T-helper 1 cell treated with Interleukin-12 subunit alpha and Interleukin-12 subunit beta and Interleukin-4 antibody, amounts not matched to agents 30 ng/mL and 1 ng/mL, for 36 hours (primary cell): ENCODE results near the gene MSRB1. TPM values are rescaled to one million over a fixed set of nuclear protein-coding genes. Genes with fewer than 3 reads are reported as not detected.
"Not testable (repeated sequence)": the region's sequence is repeated elsewhere in the genome, so short reads cannot be mapped to it uniquely, and the experiment has no call there.

ENCODE experiments used
- intact Hi-C: fragments of 100-400 bp; cut with micrococcal nuclease; formaldehyde crosslinking; loops from one replicate; pipeline ENCODE4 v1.15.1; 2024
- total RNA-seq: library from RNA; stranded (reverse); gene quantifications from 2 replicates; pipeline ENCODE4 v1.2.3, GENCODE V29; 2022

The MSRB1 gene
- total RNA-seq, 1 donor from 2014 or later = 24.4 TPM

- intact Hi-C loops = no loop called here
These were observed 39.8 kb downstream of the MSRB1 start for GRCh38 chr16:1903220-1903574.

- intact Hi-C loops = no loop called here
These were observed 40.3 kb downstream of the MSRB1 start for GRCh38 chr16:1902547-1903219.

GRCh38 chr16:1900452-1900774 is 42.6 kb downstream of the MSRB1 start:
- intact Hi-C loops = no loop called here

- intact Hi-C loops = no loop called here
These were observed 43.2 kb downstream of the MSRB1 start for GRCh38 chr16:1899641-1900451.

- intact Hi-C loops = not testable (repeated sequence)
These were observed 45.3 kb downstream of the MSRB1 start for GRCh38 chr16:1897692-1898091.

- intact Hi-C loops = no loop called here
These were observed 46.9 kb downstream of the MSRB1 start for GRCh38 chr16:1895949-1896675.

GRCh38 chr16:1895068-1895467 is 47.9 kb downstream of the MSRB1 start:
- intact Hi-C loops = no loop called here

- intact Hi-C loops = no loop called here
These were observed 52.3 kb downstream of the MSRB1 start for GRCh38 chr16:1890708-1891050.

- intact Hi-C loops = no loop called here
These were observed 52.8 kb downstream of the MSRB1 start for GRCh38 chr16:1890024-1890707.

Other genes with a start within 250 kb of the MSRB1 start
- 122 and 123 TPM in 2 replicates for gene MAPK8IP3, start 237.0 kb downstream of the MSRB1 start, total RNA-seq
- 52.0 and 56.9 TPM in 2 replicates for gene NME3, start 171.7 kb downstream of the MSRB1 start, total RNA-seq
- 39.9 and 44.4 TPM in 2 replicates for gene EME2, start 170.4 kb downstream of the MSRB1 start, total RNA-seq
- 112 and 118 TPM in 2 replicates for gene MRPS34, start 170.1 kb downstream of the MSRB1 start, total RNA-seq
- 37.3 TPM in 2 replicates for gene SPSB3, start 160.6 kb downstream of the MSRB1 start, total RNA-seq
- gene NUBP2, start 160.2 kb downstream of the MSRB1 start, total RNA-seq = 52.9 and 53.7 TPM in 2 replicates
- 0.22 TPM in 2 replicates for gene IGFALS, start 149.5 kb downstream of the MSRB1 start, total RNA-seq
- gene HAGH, start 116.4 kb downstream of the MSRB1 start, total RNA-seq = 50.5 and 50.9 TPM in 2 replicates
- 10.1 and 12.4 TPM in 2 replicates for gene FAHD1, start 116.0 kb downstream of the MSRB1 start, total RNA-seq
- not detected in 2 replicates for gene MEIOB, start 71.0 kb downstream of the MSRB1 start, total RNA-seq
- not detected in 2 replicates for gene HS3ST6, start 24.8 kb downstream of the MSRB1 start, total RNA-seq
- not detected in 2 replicates for gene RPL3L, start 11.5 kb upstream of the MSRB1 start, total RNA-seq
- gene NDUFB10, start 16.3 kb upstream of the MSRB1 start, total RNA-seq = 118 and 120 TPM in 2 replicates
- gene RPS2, start 21.6 kb upstream of the MSRB1 start, total RNA-seq = 2,266 and 2,280 TPM in 2 replicates
- 0.27 TPM in 1 of 2 replicates, not detected in the other for gene RNF151, start 23.7 kb upstream of the MSRB1 start, total RNA-seq
- gene TBL3, start 28.9 kb upstream of the MSRB1 start, total RNA-seq = 36.2 and 39.6 TPM in 2 replicates
- 0.37 and 0.61 TPM in 2 replicates for gene NOXO1, start 38.3 kb upstream of the MSRB1 start, total RNA-seq
- 26.4 and 32.7 TPM in 2 replicates for gene GFER, start 41.0 kb upstream of the MSRB1 start, total RNA-seq
- 20.8 and 23.2 TPM in 2 replicates for gene SYNGR3, start 46.8 kb upstream of the MSRB1 start, total RNA-seq
- gene ZNF598, start 66.6 kb upstream of the MSRB1 start, total RNA-seq = 71.1 and 73.9 TPM in 2 replicates
- 0.37 and 1.1 TPM in 2 replicates for gene NPW, start 76.6 kb upstream of the MSRB1 start, total RNA-seq
- gene NHERF2, start 83.7 kb upstream of the MSRB1 start, total RNA-seq = 1.9 and 2.4 TPM in 2 replicates
- 24.2 and 31.1 TPM in 2 replicates for gene NTHL1, start 104.6 kb upstream of the MSRB1 start, total RNA-seq
- gene TSC2, start 104.8 kb upstream of the MSRB1 start, total RNA-seq = 130 and 131 TPM in 2 replicates
- gene PKD1, start 192.7 kb upstream of the MSRB1 start, total RNA-seq = 77.2 and 78.4 TPM in 2 replicates
- 0.44 TPM in 1 of 2 replicates, not detected in the other for gene RAB26, start 205.4 kb upstream of the MSRB1 start, total RNA-seq
- 56.7 and 57.3 TPM in 2 replicates for gene TRAF7, start 212.6 kb upstream of the MSRB1 start, total RNA-seq